Measurements from ENCODE around the gene GPC3.

DNA sequence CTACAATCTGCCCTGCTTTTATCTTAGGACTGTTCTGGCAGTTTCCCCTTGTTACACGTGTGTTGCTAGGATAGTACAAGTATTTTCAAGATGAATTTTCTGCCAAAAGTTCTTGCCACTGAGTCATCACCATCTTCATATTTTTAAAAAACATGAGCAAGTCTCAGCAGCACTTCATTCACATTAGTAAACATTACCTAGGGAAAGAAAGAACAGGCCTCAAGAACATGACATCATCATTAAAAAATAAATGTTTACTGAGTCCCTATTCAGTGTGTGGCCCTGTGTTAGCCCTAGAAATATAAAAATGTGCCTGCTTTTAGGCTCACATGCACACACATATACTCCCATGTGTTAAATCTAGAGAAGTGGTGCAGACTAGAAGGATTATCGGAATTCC, 18.7 kb upstream of the GPC3 start:
- TF ChIP-seq EP300 (IDR thresholded peaks at IDR 0.05) (no peak), POLR2A (IDR thresholded peaks at IDR 0.05; ENCODE audit: low read length) (no peak)
